ENCODE results near the gene ATOSB. TPM values are rescaled to one million over a fixed set of nuclear protein-coding genes. Genes with fewer than 3 reads are reported as not detected.

The ATOSB gene
- total RNA-seq, 1 donor from 2014 or later = 30.3 TPM

GRCh38 chr9:35104586-35104985, 11.1 kb downstream of the ATOSB start:
- H3K9me3 Mint-ChIP-seq (ENCODE audit: unreplicated experiment) = no peaks in the 10 kb centered on the region
- peaks cover 25% of the 10 kb centered on the region for H3K4me1 Mint-ChIP-seq (ENCODE audit: unreplicated experiment)
- H3K27me3 Mint-ChIP-seq (ENCODE audit: unreplicated experiment) = no peaks in the 10 kb centered on the region
- H3K4me3 Mint-ChIP-seq (ENCODE audit: unreplicated experiment) = no peak overlapping the region
- no peak for TF ChIP-seq CTCF (IDR thresholded peaks at IDR 0.05)
- H3K27ac Mint-ChIP-seq (ENCODE audit: unreplicated experiment) = peak overlapping the region; percentile 99
- H3K36me3 Mint-ChIP-seq (ENCODE audit: unreplicated experiment) = peaks cover 38% of the 10 kb centered on the region
- DNase-seq (ENCODE audit: extremely low spot score, unreplicated experiment) = no peak

- Mint-ChIP-seq H3K27me3 (ENCODE audit: unreplicated experiment) (no peaks in the 10 kb centered on the region), H3K9me3 (ENCODE audit: unreplicated experiment) (no peaks in the 10 kb centered on the region), H3K4me3 (ENCODE audit: unreplicated experiment) (peak overlapping the region; percentile 96), H3K36me3 (ENCODE audit: unreplicated experiment) (peaks cover 40% of the 10 kb centered on the region), H3K4me1 (ENCODE audit: unreplicated experiment) (peaks cover 23% of the 10 kb centered on the region), H3K27ac (ENCODE audit: unreplicated experiment) (peak overlapping the region; percentile 99)
- no peak for TF ChIP-seq CTCF (IDR thresholded peaks at IDR 0.05)
- DNase-seq (ENCODE audit: extremely low spot score, unreplicated experiment) = no peak
Observed at GRCh38 chr9:35103660-35104191, 11.9 kb downstream of the ATOSB start.

GRCh38 chr9:35102769-35103659, 12.6 kb downstream of the ATOSB start, which contains the start of gene STOML2:
STOML2 (minus strand) TSS chr9:35103131; CDS start chr9:35103094, 37 bp downstream.
- Mint-ChIP-seq H3K4me1 (ENCODE audit: unreplicated experiment) (peaks cover 23% of the 10 kb centered on the region), H3K27ac (ENCODE audit: unreplicated experiment) (peak within 1 kb of the TSS; percentile 99), H3K27me3 (ENCODE audit: unreplicated experiment) (no peaks in the 10 kb centered on the region), H3K4me3 (ENCODE audit: unreplicated experiment) (peak within 1 kb of the TSS; percentile 96), H3K9me3 (ENCODE audit: unreplicated experiment) (no peaks in the 10 kb centered on the region), H3K36me3 (ENCODE audit: unreplicated experiment) (peaks cover 40% of the 10 kb centered on the region)
- peak; percentile 97 for DNase-seq (ENCODE audit: extremely low spot score, unreplicated experiment)
- TF ChIP-seq CTCF (IDR thresholded peaks at IDR 0.05) = no peak

- peaks cover 23% of the 10 kb centered on the region for H3K4me1 Mint-ChIP-seq (ENCODE audit: unreplicated experiment)
- H3K27me3 Mint-ChIP-seq (ENCODE audit: unreplicated experiment) = no peaks in the 10 kb centered on the region
- H3K4me3 Mint-ChIP-seq (ENCODE audit: unreplicated experiment) = peak overlapping the region; percentile 96
- peak overlapping the region; percentile 99 for H3K27ac Mint-ChIP-seq (ENCODE audit: unreplicated experiment)
- H3K9me3 Mint-ChIP-seq (ENCODE audit: unreplicated experiment) = no peaks in the 10 kb centered on the region
- no peak for DNase-seq (ENCODE audit: extremely low spot score, unreplicated experiment)
- peaks cover 40% of the 10 kb centered on the region for H3K36me3 Mint-ChIP-seq (ENCODE audit: unreplicated experiment)
- no peak for TF ChIP-seq CTCF (IDR thresholded peaks at IDR 0.05)
Observed at GRCh38 chr9:35102465-35102768, 13.2 kb downstream of the ATOSB start.

- peaks cover 19% of the 10 kb centered on the region for H3K4me1 Mint-ChIP-seq (ENCODE audit: unreplicated experiment)
- no peak for TF ChIP-seq CTCF (IDR thresholded peaks at IDR 0.05)
- no peak overlapping the region for H3K27ac Mint-ChIP-seq (ENCODE audit: unreplicated experiment)
- H3K36me3 Mint-ChIP-seq (ENCODE audit: unreplicated experiment) = peaks cover 19% of the 10 kb centered on the region
- no peak overlapping the region for H3K4me3 Mint-ChIP-seq (ENCODE audit: unreplicated experiment)
- H3K27me3 Mint-ChIP-seq (ENCODE audit: unreplicated experiment) = no peaks in the 10 kb centered on the region
- no peaks in the 10 kb centered on the region for H3K9me3 Mint-ChIP-seq (ENCODE audit: unreplicated experiment)
- DNase-seq (ENCODE audit: extremely low spot score, unreplicated experiment) = no peak
Observed at GRCh38 chr9:35097573-35097972, 18.1 kb downstream of the ATOSB start.

Data from osteocyte (in vitro differentiated cells).